Measurements from ENCODE around the gene C10orf105. TPM values are rescaled to one million over a fixed set of nuclear protein-coding genes. Genes with fewer than 3 reads are reported as not detected.
A peak's percentile ranks its signal among the peaks of the same experiment; 100 is the strongest.

C10orf105 gene
- total and polyA plus RNA-seq, 2 of the 8 experiments (the other 6 are each of a cell fraction or from before 2014, with no cell fraction given): 0.71 to 0.73 TPM

DNA sequence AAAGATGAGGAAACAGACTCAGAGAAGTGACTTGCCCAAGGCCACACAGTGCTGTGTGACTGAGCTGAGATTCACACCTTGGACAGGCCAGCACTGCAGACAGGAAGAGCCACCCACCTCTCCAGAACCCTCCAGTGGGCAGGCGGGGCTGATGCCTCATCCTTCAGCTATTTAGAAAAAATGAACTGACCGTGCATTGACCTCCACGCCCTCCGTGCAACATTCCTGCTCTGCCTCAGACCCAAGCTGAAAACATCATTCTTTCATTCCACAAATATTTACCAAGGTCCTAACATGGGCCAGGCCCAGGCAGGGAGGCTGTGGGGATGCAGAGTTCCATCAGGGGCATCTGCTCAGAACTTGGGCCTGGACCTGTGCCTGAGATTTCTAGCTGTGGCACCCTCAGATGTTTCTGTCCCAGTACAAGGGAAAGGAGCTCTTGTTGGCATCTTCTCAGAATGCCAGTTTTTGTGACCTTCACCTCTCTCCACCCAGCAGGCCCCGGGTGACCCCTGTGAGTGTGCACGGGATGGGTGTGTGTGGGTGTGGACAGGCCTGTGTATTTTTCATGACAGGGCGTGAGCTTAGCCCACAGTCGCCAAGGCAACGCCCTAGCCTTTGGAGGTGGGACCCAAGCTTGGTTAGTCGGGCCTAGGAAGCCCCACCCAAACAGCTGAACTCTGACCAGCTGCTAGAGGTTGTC lies 47.3 kb upstream of the C10orf105 start:
- Histone ChIP-seq H3K4ac (replicated peaks; ENCODE audit: insufficient read length, low read depth, low read length) (no peak overlapping the region), H3K4me1 (replicated peaks in 1 of 4; ENCODE audit: control insufficient read depth in 3 of 4, insufficient read depth in 4 of 4, low read length in 3 of 4) (no peaks in the 10 kb centered on the region; a peak in 1 of 7 replicates), H3K23me2 (ENCODE audit: low read depth, low read length) (no peaks in the 10 kb centered on the region), H4K20me1 (replicated peaks in 1 of 2; ENCODE audit: control insufficient read depth in 1 of 2, insufficient read depth in 2 of 2, low read length in 2 of 2) (no peaks in the 10 kb centered on the region), H3K27me3 (replicated peaks in 1 of 4; ENCODE audit: control insufficient read depth in 3 of 4, extremely low read depth in 1 of 4, insufficient read depth in 3 of 4, low read length in 3 of 4) (peaks cover 0 to 2% (median under 1%) of the 10 kb centered on the region in 4 experiments; a peak in 1 of 7 replicates), H2BK120ac (replicated peaks; ENCODE audit: low read depth, low read length) (no peak overlapping the region), H3K4me2 (ENCODE audit: insufficient read depth in 1 of 2, low read depth in 2 of 2, low read length in 2 of 2) (no peak overlapping the region), H3K18ac (ENCODE audit: extremely low read depth, low read length) (no peak overlapping the region), H4K91ac (replicated peaks; ENCODE audit: insufficient read length, low read length) (no peak overlapping the region), H2AK5ac (ENCODE audit: low read depth, low read length) (no peak overlapping the region), H4K8ac (ENCODE audit: extremely low read depth, insufficient read depth, low read length) (no peak overlapping the region; the same call in 1 of the 2 replicates), H2BK15ac (ENCODE audit: low read length) (0 out of 2 replicates have a peak overlapping the region, but pooled peaks have one; percentile 29), H3K14ac (ENCODE audit: insufficient read length) (no peak overlapping the region), H3K56ac (replicated peaks; ENCODE audit: insufficient read length, low read depth, low read length) (no peak overlapping the region), H3K9ac (replicated peaks in 1 of 4; ENCODE audit: extremely low read depth in 1 of 4, low read depth in 3 of 4, low read length in 3 of 4) (no peak overlapping the region), H2BK12ac (ENCODE audit: low read depth, low read length) (no peak overlapping the region), H3K9me3 (ENCODE audit: insufficient read depth in 2 of 2, low read depth in 1 of 2, low read length in 1 of 2) (no peaks in the 10 kb centered on the region), H2AFZ (ENCODE audit: low read length) (no peak overlapping the region), H3K79me1 (ENCODE audit: low read depth, low read length) (no peaks in the 10 kb centered on the region), H2BK5ac (ENCODE audit: low read depth, low read length) (no peak overlapping the region), H3K36me3 (ENCODE audit: control insufficient read depth in 2 of 4, insufficient read depth in 4 of 4, low read length in 3 of 4) (no peaks in the 10 kb centered on the region), H3K27ac (ENCODE audit: low read depth, low read length) (no peak overlapping the region), H4K5ac (ENCODE audit: insufficient read length, low read depth, low read length) (no peak overlapping the region), H2BK20ac (ENCODE audit: low read length) (no peak overlapping the region), H3K79me2 (ENCODE audit: control insufficient read depth in 1 of 2, insufficient read depth in 2 of 2, low read length in 2 of 2) (no peaks in the 10 kb centered on the region), H3K4me3 (ENCODE audit: extremely low read depth in 1 of 4, insufficient read depth in 2 of 4, low read depth in 3 of 4, low read length in 4 of 4) (no peak overlapping the region), H3K23ac (ENCODE audit: insufficient read length) (no peak overlapping the region)
- WGBS, 2 experiments (ENCODE audit: extremely low coverage in 1 of 2, insufficient coverage in 1 of 2, insufficient read length in 1 of 2, insufficient replicate concordance in 2 of 2, low coverage in 1 of 2, low lambda C conversion rate in 2 of 2, missing lambda C conversion rate in 1 of 2): 95% methylated on average over 10 of the region's 10 CpGs; no CpG with 5 or more reads in 1 of the 2 experiments
- CTCF ChIA-PET (ENCODE audit: partially characterized antibody): interaction anchor here (0.7 to 5.3 kb wide), 19 partner anchors 9 to 383 kb away, joined by 3 to 44 read pairs (median 4); partner anchors contain the start of genes CDH23 and VSIR
- POLR2A ChIA-PET (ENCODE audit: partially characterized antibody): interaction anchor here (1.2 kb wide), 1 partner anchor 15 kb away, joined by 3 read pairs; no protein-coding TSS in a partner anchor
- no peak for DNase-seq (ENCODE audit: low read depth in 1 of 2, low spot score in 2 of 2)
- no peak for FAIRE-seq
- no peak for TF ChIP-seq SP2 (IDR thresholded peaks at IDR 0.05; ENCODE audit: low read length)
- TF ChIP-seq, protein P1, sequence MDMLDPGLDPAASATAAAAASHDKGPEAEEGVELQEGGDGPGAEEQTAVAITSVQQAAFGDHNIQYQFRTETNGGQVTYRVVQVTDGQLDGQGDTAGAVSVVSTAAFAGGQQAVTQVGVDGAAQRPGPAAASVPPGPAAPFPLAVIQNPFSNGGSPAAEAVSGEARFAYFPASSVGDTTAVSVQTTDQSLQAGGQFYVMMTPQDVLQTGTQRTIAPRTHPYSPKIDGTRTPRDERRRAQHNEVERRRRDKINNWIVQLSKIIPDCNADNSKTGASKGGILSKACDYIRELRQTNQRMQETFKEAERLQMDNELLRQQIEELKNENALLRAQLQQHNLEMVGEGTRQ (IDR thresholded peaks at IDR 0.05; ENCODE audit: low read length): no peak
- TF ChIP-seq GTF2F1 (IDR thresholded peaks at IDR 0.05; ENCODE audit: borderline replicate concordance, low read depth, low read length): no peak
- TF ChIP-seq POLR2A (IDR thresholded peaks at IDR 0.05; ENCODE audit: control extremely low read depth in 1 of 2, low read depth in 2 of 2, low read length in 2 of 2): no peak
- no peak for TF ChIP-seq SIX5 (IDR thresholded peaks at IDR 0.05; ENCODE audit: low read depth, low read length)
- TF ChIP-seq, protein P2, sequence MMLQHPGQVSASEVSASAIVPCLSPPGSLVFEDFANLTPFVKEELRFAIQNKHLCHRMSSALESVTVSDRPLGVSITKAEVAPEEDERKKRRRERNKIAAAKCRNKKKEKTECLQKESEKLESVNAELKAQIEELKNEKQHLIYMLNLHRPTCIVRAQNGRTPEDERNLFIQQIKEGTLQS (IDR thresholded peaks at IDR 0.05; ENCODE audit: insufficient read depth, low read depth, low read length): no peak
- no peak for TF ChIP-seq EGR1 (IDR thresholded peaks at IDR 0.05; ENCODE audit: borderline replicate concordance, low read depth, low read length)
